ENCODE measurements around the gene RGS10. TPM values are rescaled to one million over a fixed set of nuclear protein-coding genes. Genes with fewer than 3 reads are reported as not detected.

Gene RGS10
- total and polyA plus RNA-seq, 9 of the 15 experiments (the other 6 are each of a cell fraction or from before 2014, with no cell fraction given): 31.9 to 123 (median 62.1) TPM

DNA sequence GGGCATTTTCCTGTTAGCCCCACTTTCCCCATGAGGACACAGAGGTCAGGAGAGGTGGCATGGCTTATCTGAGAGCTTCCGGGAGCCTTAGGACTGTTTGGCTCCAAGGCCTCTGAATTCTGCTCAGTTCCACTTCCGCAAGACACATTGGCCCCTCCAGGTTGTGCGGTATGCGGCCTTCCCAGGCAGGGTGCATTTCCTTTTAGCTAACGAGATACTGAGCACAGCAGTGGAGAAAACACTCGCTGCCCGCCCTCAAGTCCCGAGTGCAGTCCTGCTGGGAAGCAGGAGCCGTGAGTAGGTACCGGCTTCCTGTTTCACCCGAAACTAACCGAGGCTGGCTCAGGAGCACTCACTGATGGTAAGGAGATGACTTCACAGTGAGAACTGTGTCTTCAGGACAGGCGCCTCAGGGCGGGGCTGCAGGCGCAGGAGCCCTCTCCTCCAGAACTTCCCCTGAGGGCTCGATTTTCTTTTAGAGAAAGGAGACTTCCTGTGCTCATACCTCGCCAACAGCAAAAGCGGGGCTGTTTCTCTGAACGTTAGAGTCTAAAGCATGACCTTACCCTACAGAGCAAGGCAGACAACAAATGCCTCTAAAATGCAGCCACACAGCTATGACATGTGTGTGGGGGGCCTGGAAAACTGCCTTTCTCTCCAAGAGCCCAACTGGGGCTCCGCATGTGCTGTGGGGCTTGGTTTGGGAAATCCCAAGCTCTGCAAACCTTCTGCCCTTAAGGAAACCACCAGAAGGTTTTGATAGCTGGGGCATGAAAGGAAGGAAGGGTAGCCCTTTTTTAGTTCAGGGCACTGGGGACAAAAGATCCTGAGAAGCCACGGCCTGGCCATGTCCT is 25.9 kb downstream of the RGS10 start (continued):
- TF ChIP-seq, protein P1, sequence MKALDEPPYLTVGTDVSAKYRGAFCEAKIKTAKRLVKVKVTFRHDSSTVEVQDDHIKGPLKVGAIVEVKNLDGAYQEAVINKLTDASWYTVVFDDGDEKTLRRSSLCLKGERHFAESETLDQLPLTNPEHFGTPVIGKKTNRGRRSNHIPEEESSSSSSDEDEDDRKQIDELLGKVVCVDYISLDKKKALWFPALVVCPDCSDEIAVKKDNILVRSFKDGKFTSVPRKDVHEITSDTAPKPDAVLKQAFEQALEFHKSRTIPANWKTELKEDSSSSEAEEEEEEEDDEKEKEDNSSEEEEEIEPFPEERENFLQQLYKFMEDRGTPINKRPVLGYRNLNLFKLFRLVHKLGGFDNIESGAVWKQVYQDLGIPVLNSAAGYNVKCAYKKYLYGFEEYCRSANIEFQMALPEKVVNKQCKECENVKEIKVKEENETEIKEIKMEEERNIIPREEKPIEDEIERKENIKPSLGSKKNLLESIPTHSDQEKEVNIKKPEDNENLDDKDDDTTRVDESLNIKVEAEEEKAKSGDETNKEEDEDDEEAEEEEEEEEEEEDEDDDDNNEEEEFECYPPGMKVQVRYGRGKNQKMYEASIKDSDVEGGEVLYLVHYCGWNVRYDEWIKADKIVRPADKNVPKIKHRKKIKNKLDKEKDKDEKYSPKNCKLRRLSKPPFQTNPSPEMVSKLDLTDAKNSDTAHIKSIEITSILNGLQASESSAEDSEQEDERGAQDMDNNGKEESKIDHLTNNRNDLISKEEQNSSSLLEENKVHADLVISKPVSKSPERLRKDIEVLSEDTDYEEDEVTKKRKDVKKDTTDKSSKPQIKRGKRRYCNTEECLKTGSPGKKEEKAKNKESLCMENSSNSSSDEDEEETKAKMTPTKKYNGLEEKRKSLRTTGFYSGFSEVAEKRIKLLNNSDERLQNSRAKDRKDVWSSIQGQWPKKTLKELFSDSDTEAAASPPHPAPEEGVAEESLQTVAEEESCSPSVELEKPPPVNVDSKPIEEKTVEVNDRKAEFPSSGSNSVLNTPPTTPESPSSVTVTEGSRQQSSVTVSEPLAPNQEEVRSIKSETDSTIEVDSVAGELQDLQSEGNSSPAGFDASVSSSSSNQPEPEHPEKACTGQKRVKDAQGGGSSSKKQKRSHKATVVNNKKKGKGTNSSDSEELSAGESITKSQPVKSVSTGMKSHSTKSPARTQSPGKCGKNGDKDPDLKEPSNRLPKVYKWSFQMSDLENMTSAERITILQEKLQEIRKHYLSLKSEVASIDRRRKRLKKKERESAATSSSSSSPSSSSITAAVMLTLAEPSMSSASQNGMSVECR (CRISPR knock-in tag; IDR thresholded peaks at IDR 0.05): no peak
- no peak for TF ChIP-seq TRIM28 (IDR thresholded peaks at IDR 0.05)
- TF ChIP-seq MAFF (IDR thresholded peaks at IDR 0.05; ENCODE audit: low read length): no peak
- TF ChIP-seq, protein P2, sequence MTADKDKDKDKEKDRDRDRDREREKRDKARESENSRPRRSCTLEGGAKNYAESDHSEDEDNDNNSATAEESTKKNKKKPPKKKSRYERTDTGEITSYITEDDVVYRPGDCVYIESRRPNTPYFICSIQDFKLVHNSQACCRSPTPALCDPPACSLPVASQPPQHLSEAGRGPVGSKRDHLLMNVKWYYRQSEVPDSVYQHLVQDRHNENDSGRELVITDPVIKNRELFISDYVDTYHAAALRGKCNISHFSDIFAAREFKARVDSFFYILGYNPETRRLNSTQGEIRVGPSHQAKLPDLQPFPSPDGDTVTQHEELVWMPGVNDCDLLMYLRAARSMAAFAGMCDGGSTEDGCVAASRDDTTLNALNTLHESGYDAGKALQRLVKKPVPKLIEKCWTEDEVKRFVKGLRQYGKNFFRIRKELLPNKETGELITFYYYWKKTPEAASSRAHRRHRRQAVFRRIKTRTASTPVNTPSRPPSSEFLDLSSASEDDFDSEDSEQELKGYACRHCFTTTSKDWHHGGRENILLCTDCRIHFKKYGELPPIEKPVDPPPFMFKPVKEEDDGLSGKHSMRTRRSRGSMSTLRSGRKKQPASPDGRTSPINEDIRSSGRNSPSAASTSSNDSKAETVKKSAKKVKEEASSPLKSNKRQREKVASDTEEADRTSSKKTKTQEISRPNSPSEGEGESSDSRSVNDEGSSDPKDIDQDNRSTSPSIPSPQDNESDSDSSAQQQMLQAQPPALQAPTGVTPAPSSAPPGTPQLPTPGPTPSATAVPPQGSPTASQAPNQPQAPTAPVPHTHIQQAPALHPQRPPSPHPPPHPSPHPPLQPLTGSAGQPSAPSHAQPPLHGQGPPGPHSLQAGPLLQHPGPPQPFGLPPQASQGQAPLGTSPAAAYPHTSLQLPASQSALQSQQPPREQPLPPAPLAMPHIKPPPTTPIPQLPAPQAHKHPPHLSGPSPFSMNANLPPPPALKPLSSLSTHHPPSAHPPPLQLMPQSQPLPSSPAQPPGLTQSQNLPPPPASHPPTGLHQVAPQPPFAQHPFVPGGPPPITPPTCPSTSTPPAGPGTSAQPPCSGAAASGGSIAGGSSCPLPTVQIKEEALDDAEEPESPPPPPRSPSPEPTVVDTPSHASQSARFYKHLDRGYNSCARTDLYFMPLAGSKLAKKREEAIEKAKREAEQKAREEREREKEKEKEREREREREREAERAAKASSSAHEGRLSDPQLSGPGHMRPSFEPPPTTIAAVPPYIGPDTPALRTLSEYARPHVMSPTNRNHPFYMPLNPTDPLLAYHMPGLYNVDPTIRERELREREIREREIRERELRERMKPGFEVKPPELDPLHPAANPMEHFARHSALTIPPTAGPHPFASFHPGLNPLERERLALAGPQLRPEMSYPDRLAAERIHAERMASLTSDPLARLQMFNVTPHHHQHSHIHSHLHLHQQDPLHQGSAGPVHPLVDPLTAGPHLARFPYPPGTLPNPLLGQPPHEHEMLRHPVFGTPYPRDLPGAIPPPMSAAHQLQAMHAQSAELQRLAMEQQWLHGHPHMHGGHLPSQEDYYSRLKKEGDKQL (CRISPR knock-in tag; IDR thresholded peaks at IDR 0.05; ENCODE audit: borderline replicate concordance): no peak
- TF ChIP-seq ZNF174 (CRISPR knock-in tag; IDR thresholded peaks at IDR 0.05): no peak
- TF ChIP-seq, protein P3, sequence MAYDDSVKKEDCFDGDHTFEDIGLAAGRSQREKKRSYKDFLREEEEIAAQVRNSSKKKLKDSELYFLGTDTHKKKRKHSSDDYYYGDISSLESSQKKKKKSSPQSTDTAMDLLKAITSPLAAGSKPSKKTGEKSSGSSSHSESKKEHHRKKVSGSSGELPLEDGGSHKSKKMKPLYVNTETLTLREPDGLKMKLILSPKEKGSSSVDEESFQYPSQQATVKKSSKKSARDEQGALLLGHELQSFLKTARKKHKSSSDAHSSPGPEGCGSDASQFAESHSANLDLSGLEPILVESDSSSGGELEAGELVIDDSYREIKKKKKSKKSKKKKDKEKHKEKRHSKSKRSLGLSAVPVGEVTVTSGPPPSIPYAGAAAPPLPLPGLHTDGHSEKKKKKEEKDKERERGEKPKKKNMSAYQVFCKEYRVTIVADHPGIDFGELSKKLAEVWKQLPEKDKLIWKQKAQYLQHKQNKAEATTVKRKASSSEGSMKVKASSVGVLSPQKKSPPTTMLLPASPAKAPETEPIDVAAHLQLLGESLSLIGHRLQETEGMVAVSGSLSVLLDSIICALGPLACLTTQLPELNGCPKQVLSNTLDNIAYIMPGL (CRISPR knock-in tag; IDR thresholded peaks at IDR 0.05): no peak
- TF ChIP-seq TEAD4 (IDR thresholded peaks at IDR 0.05; ENCODE audit: low read length): no peak
- TF ChIP-seq TEAD4 (CRISPR knock-in tag; IDR thresholded peaks at IDR 0.05; ENCODE audit: borderline replicate concordance): no peak
- TF ChIP-seq RBFOX2 (IDR thresholded peaks at IDR 0.05; ENCODE audit: low read depth, low read length): 0 out of 2 replicates have a peak, but pooled peaks have one; percentile 22
- TF ChIP-seq, protein P4, sequence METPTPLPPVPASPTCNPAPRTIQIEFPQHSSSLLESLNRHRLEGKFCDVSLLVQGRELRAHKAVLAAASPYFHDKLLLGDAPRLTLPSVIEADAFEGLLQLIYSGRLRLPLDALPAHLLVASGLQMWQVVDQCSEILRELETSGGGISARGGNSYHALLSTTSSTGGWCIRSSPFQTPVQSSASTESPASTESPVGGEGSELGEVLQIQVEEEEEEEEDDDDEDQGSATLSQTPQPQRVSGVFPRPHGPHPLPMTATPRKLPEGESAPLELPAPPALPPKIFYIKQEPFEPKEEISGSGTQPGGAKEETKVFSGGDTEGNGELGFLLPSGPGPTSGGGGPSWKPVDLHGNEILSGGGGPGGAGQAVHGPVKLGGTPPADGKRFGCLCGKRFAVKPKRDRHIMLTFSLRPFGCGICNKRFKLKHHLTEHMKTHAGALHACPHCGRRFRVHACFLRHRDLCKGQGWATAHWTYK (CRISPR knock-in tag; IDR thresholded peaks at IDR 0.05): 0 out of 2 replicates have a peak, but pooled peaks have one; percentile 13
- TF ChIP-seq KLF1 (tag; IDR thresholded peaks at IDR 0.05): 0 out of 2 replicates have a peak, but pooled peaks have one; percentile 11
- TF ChIP-seq ELF1 (tag; IDR thresholded peaks at IDR 0.05): 0 out of 2 replicates have a peak, but pooled peaks have one; percentile 43
- no peak for TF ChIP-seq ZNF143 (CRISPR knock-in tag; IDR thresholded peaks at IDR 0.05)
- TF ChIP-seq TARDBP (IDR thresholded peaks at IDR 0.05): no peak
